ENCODE data around the gene TANC1.

DNA sequence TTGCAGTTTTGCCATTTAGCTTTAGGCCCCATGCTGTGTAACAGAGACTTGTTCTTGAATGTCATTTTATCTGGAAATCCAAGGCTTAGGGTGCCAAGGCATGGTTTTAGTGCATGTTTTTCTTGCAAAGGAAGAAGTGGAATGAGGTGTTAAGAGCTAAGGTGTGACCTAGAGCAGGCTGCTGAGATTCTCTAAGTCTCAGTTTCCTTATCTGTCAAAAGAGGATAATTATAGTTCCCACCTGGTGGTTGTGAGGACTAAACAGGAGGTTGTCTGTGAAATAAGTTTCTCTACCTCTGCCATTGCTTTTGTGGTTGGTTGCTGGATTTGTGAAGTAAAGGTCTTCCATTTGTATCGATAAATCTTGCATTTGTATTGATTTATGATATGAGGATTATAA lies 82.0 kb downstream of the TANC1 start:
- TF ChIP-seq POLR2A (IDR thresholded peaks at IDR 0.05) (no peak), CTCF (IDR thresholded peaks at IDR 0.05) (no peak)

Data from testis (tissue), 2 donors.